ENCODE data around the gene ZNF772. TPM values are rescaled to one million over a fixed set of nuclear protein-coding genes. Genes with fewer than 3 reads are reported as not detected.

The ZNF772 gene
- total RNA-seq, 1 donor from 2014 or later: 13.9 TPM

DNA sequence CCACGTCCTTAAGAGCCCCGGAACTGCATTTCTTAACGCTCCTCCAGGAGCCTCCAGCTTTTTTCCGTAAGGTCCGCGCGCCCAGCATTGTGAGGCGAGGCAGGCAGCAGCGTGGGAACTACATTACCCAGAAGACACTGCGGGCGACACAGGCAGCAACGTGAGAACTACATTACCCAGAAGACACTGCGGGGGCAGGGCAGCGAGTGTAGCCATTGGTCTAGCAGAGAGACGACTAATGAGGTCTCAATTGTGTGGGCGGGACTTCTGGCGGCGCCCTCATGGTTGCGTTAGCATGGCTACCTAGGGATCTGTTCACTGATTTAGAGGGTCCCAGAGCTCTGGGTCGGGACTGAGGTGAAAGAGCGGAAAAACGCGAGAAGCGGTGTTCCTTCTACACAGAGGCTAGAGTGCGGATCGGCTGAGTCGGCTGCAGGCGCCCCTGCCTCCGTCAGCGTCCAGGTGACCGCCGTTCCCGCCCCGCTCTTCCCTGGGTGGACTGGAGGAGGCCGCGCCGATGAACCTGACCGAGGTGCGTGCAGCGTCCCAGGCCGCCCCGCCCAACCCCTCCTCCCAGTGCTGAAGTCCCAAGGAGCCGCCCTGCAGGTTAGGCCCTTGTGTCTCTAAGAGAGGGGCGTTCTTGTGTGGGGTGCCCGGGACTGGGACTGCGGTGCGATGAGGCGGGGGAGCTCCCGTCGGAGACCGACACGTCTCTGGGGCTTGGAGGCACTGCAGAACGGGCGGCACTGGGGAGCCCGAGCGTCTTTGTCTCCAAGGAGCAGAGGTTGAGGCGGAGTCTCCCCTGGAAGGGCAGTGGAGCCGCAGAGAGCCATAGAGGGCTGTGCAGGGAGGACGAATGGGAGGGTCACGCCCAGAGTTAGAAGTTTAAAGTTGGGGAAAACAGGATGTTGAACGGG lies 42.0 kb downstream of the ZNF772 start, which contains the start of gene ZNF749:
ZNF749 (plus strand) TSS at position 264 of the 917 bp plus-strand sequence; CDS start at position 518, 254 bp downstream.
- DNase-seq: peak; percentile 96

DNA sequence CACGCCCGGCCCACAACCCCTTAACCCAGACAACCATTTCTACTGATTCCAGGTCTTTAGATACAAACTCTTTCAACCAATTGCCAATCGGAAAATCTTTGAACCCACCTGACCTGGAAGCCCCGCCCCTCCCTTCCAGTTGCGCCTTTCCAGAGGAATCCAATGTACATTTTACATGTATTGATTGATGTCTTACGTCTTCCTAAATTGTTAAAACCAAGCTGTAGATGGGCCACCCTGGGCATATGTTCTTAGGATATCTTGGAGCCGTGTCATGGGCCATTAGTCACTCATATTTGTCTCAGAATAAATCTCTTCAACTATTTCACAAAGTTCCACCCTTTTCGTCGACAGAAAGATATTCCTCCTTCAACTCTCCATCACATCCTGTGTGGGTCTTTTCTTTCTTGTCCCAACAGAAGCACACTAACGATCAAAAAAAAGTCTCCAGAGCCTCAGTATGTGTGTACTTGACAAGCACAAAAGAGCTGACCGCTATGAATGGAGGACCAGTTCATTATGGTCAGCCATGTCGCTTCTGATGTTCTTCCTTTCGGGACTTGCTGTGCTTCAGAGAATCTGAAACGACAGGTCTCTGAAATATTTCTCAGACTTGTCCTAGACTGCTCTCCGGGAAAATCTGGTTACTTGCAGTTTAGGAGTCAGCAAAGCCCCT lies 42.8 kb downstream of the ZNF772 start:
- DNase-seq: peak; percentile 58

GRCh38 chr19:57421037-57421436 lies 56.3 kb downstream of the ZNF772 start:
- DNase-seq: no peak

DNA sequence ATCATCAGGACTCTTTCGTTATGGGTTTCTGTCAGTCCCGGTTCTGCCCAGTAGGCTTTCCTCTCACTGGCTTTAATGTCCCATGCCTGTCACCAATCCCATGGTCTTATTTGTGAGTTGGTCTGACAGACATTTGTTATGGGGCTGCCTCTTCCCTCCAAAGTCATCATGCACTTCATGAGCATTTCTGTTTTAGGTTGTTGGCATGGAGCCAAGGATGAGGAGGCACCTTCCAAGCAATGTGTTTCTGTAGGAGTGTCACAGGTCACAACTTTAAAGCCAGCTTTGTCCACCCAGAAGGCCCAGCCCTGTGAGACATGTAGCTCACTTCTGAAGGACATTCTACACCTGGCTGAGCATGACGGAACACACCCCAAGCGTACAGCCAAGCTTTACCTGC lies 57.9 kb downstream of the ZNF772 start:
- no peak for DNase-seq

Small RNA genes lying within 50 kb of the gene (small RNA-seq; reads per million reads assigned to genes)
- gene VN1R107P (ENCODE audit: low replicate concordance): not detected

Other genes starting within 250 kb of the ZNF772 start
- gene AURKC, start 246.5 kb downstream of the ZNF772 start, total RNA-seq: 2.3 TPM
- 27.9 TPM for gene ZNF805, start 236.9 kb downstream of the ZNF772 start, total RNA-seq
- 95.8 TPM for gene ZNF460, start 197.1 kb downstream of the ZNF772 start, total RNA-seq
- 12.8 TPM for gene ZNF543, start 157.1 kb downstream of the ZNF772 start, total RNA-seq
- gene ZNF304, start 126.3 kb downstream of the ZNF772 start, total RNA-seq: 10.2 TPM
- 13.3 TPM for gene TRAPPC2B, start 114.0 kb downstream of the ZNF772 start, total RNA-seq
- gene ZNF547, start 114.0 kb downstream of the ZNF772 start, total RNA-seq: 3.3 TPM
- gene ZNF548, start 87.7 kb downstream of the ZNF772 start, total RNA-seq: 35.6 TPM
- 14.7 TPM for gene ZNF17, start 66.4 kb downstream of the ZNF772 start, total RNA-seq
- 12.6 TPM for gene ZNF749, start 42.2 kb downstream of the ZNF772 start, total RNA-seq
- gene VN1R1, start 20.4 kb downstream of the ZNF772 start, total RNA-seq: 1.2 TPM
- 10.5 TPM for gene ZNF419, start 10.2 kb upstream of the ZNF772 start, total RNA-seq
- 9.4 TPM for gene ZNF773, start 22.4 kb upstream of the ZNF772 start, total RNA-seq
- gene ZNF549, start 49.8 kb upstream of the ZNF772 start, total RNA-seq: 9.0 TPM
- gene ZNF550, start 82.3 kb upstream of the ZNF772 start, total RNA-seq: 14.2 TPM
- gene ZNF416, start 101.3 kb upstream of the ZNF772 start, total RNA-seq: 5.1 TPM
- gene ZIK1, start 106.6 kb upstream of the ZNF772 start, total RNA-seq: 6.7 TPM
- gene ZNF530, start 122.3 kb upstream of the ZNF772 start, total RNA-seq: 3.4 TPM
- 21.2 TPM for gene ZNF134, start 136.7 kb upstream of the ZNF772 start, total RNA-seq
- gene ZNF211, start 155.6 kb upstream of the ZNF772 start, total RNA-seq: 17.7 TPM
- not detected for gene ZSCAN4, start 191.4 kb upstream of the ZNF772 start, total RNA-seq
- 11.7 TPM for gene ZNF551, start 204.4 kb upstream of the ZNF772 start, total RNA-seq
- 11.9 TPM for gene ZNF154, start 231.6 kb upstream of the ZNF772 start, total RNA-seq

Measured in skin of body (tissue), 3 donors.